Esophagus muscularis mucosa (tissue), 4 donors: ENCODE data around the gene GIPC2. TPM values are rescaled to one million over a fixed set of nuclear protein-coding genes. Genes with fewer than 3 reads are reported as not detected.
"Not testable (repeated sequence)": the region's sequence is repeated elsewhere in the genome, so short reads cannot be mapped to it uniquely, and the experiment has no call there.

Experiments used
- DNase-seq: peaks from one replicate; pipeline ENCODE4 v3.0.0-alpha.2; 2017; ENCODE audit errors: extremely low spot score
- H3K27ac ChIP-seq, 4 donors: fragments of 200-600 bp; sonication (generic); replicated peaks in 1 of 4; 1 replicate in 3 of 4; 2 replicates in 1 of 4; pipeline ENCODE4 v1.5.1; 2016 to 2019; ENCODE audit warnings: mild to moderate bottlenecking in 1 of 4
- H3K27me3 ChIP-seq, 4 donors: fragments of 200-600 bp; sonication (generic); one replicate each; pipeline versions ENCODE4 v1.5.1 to v1.6.0; 2016 to 2019
- H3K36me3 ChIP-seq, 4 donors: fragments of 200-600 bp; sonication (generic); one replicate each; pipeline ENCODE4 v1.5.1; 2016 to 2019
- H3K4me1 ChIP-seq, 4 donors: fragments of 200-600 bp; sonication (generic); one replicate each; pipeline ENCODE4 v1.5.1; 2016 to 2019
- H3K4me3 ChIP-seq, 4 donors: fragments of 200-600 bp; sonication (generic); 1 replicate in 2 of 4; 2 replicates in 2 of 4; pipeline ENCODE4 v1.5.1; 2016 to 2019; ENCODE audit warnings: mild to moderate bottlenecking in 4 of 4, moderate library complexity in 1 of 4
- H3K9me3 ChIP-seq, 4 donors: fragments of 200-600 bp; sonication (generic); 1 replicate in 3 of 4; 2 replicates in 1 of 4; pipeline ENCODE4 v1.5.1; 2016 to 2019
- CTCF ChIP-seq, 3 experiments: fragments of 200-600 bp in 2 of 3; fragments of 450-650 bp in 1 of 3; sonication (generic) in 2 of 3; IDR thresholded peaks; one replicate each; pipeline ENCODE4 v1.5.1; 2017 to 2019; ENCODE audit warnings: antibody characterized with exemption in 3 of 3, mild to moderate bottlenecking in 2 of 3, moderate library complexity in 1 of 3
- EP300 ChIP-seq: sonication (generic); formaldehyde crosslinking; IDR thresholded peaks from one replicate; pipeline ENCODE4 v1.6.1; 2017; ENCODE audit warnings: antibody characterized with exemption
- POLR2A ChIP-seq: fragments of 450-650 bp; IDR thresholded peaks from one replicate; pipeline ENCODE4 v1.6.1; 2017; ENCODE audit warnings: antibody characterized with exemption, moderate library complexity, mild to moderate bottlenecking, low read depth
- POLR2AphosphoS5 ChIP-seq, 2 donors: sonication (generic); formaldehyde crosslinking; IDR thresholded peaks; one replicate each; pipeline ENCODE4 v1.6.1; 2017; ENCODE audit warnings: antibody characterized with exemption in 2 of 2
- WGBS: methylation state at CpG from one replicate; pipeline ENCODE4 v1.1.5; 2018; 5-methylcytosine and 5-hydroxymethylcytosine counted together
- intact Hi-C: fragments of 100-400 bp; cut with DNase I; formaldehyde crosslinking; loops from one replicate; pipeline ENCODE4 v1.15.1; 2023
- total RNA-seq, 4 donors: library from RNA; depleted of rRNA; stranded (reverse); fragments of >200 nt; gene quantifications; one replicate each; pipeline versions ENCODE4 v1.1.0 to v1.2.1, GENCODE V29; 2016

GIPC2 gene
- total RNA-seq, 4 donors from 2014 or later: 4.5 to 8.7 (median 6.8) TPM

DNA sequence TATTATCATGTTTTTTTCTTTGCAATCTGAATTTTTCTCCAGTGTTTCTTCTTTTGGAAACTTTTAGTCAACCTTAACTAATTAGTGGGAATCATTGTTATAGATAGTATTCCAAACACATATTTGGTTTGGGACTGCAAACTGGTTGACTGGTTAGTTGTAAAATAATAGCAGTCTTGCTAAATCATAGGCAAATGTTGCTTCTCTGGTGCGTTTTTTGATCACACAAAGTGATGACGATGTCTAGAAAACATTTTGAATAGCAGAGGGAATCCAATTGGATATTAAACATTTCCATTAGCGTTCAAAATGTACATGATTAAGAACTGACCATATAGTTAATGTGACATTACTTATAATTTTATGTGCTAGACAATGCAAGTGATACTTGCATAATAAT, 36.5 kb upstream of the GIPC2 start:
- H3K36me3 ChIP-seq: peaks cover 4 to 15% (median 9%) of the 10 kb centered on the region in 4 donors
- H3K4me1 ChIP-seq: peaks cover 20 to 53% (median 47%) of the 10 kb centered on the region in 4 donors
- TF ChIP-seq POLR2A (no peak), POLR2AphosphoS5 (IDR thresholded peaks at IDR 0.05) (no peak), CTCF (IDR thresholded peaks at IDR 0.05) (no peak), EP300 (no peak)
- H3K27me3 ChIP-seq: no peaks in the 10 kb centered on the region
- 77% methylated on average over 3 of the region's 3 CpGs for WGBS
- intact Hi-C loops: loop anchor here (5.0 kb wide), 1 partner anchor 38 kb away; the partner anchor contains the start of gene GIPC2
- H3K4me3 ChIP-seq: peak overlapping the region; percentile 62 to 68 (median 68)
- H3K9me3 ChIP-seq: no peaks in the 10 kb centered on the region
- no peak for DNase-seq
- peak overlapping the region; percentile 34 to 90 (median 74) for H3K27ac ChIP-seq

DNA sequence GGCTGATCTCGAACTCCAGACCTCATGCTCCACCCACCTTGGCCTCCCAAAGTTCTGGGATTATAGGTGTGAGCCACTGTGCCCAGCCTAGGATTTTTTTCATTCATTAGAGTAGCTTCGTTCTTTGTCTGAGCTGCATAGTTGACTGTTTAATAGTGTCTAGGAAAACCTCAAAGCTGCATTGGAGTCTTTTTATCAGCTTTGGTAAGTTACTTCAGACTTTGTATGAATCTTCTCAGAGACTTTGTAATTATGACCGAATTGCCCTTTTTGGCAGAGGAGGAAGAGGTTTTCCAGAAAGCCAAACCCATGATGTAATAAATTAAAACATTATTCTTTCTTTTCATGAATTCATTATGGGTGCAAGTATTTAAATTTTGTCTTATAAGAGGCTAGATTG, 35.9 kb upstream of the GIPC2 start:
- TF ChIP-seq CTCF (IDR thresholded peaks at IDR 0.05) (no peak), POLR2AphosphoS5 (IDR thresholded peaks at IDR 0.05) (no peak), POLR2A (no peak), EP300 (no peak)
- Histone ChIP-seq H3K27ac (peak overlapping the region; percentile 34 to 90 (median 74)), H3K36me3 (peaks cover 8 to 21% (median 15%) of the 10 kb centered on the region in 4 donors), H3K27me3 (no peaks in the 10 kb centered on the region), H3K4me3 (peak overlapping the region; percentile 62 to 68 (median 68)), H3K9me3 (no peaks in the 10 kb centered on the region), H3K4me1 (peaks cover 26 to 59% (median 52%) of the 10 kb centered on the region in 4 donors)
- intact Hi-C loops: loop anchor here (5.0 kb wide), 1 partner anchor 37 kb away; the partner anchor contains the start of gene GIPC2
- no peak for DNase-seq
- WGBS: 55% methylated on average over 3 of the region's 3 CpGs

- Histone ChIP-seq H3K9me3 (no peaks in the 10 kb centered on the region), H3K27me3 (no peaks in the 10 kb centered on the region), H3K4me3 (peak overlapping the region; percentile 7 to 68 (median 43)), H3K4me1 (peaks cover 26 to 66% (median 56%) of the 10 kb centered on the region in 4 donors), H3K27ac (peak overlapping the region in 3 of 4 donors; percentile 59 to 90 (median 88)), H3K36me3 (peaks cover 8 to 30% (median 20%) of the 10 kb centered on the region in 4 donors)
- TF ChIP-seq POLR2AphosphoS5 (IDR thresholded peaks at IDR 0.05): no peak
- no peak for TF ChIP-seq CTCF (IDR thresholded peaks at IDR 0.05)
- no peak for TF ChIP-seq POLR2A
- TF ChIP-seq EP300: no peak
- WGBS: 65% methylated on average over 2 of the region's 2 CpGs
- intact Hi-C loops: no loop called here
- no peak for DNase-seq
These were observed 34.7 kb upstream of the GIPC2 start for GRCh38 chr1:78011050-78011449.

DNA sequence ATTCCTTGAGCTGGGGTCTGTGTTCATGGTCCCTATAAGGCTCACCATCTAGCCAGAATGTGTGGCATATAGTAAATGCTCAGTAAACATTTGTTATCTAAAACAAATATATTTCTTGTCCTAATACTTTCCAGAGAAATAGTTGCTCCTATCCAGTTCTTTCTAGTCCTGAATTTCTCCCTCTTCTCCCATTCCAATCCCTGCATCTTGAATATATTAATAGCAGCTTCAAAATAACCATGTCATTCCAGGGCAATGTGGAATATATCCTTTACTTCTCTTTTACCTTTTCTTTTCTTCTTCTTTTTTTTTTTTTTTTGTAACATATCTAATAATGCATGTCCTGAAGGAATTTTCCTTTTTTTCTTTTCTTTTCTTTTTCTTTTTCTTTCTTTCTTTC, 30.6 kb upstream of the GIPC2 start:
- Histone ChIP-seq H3K36me3 (peaks cover 12 to 59% (median 35%) of the 10 kb centered on the region in 4 donors), H3K4me3 (no peak overlapping the region), H3K27me3 (no peaks in the 10 kb centered on the region), H3K4me1 (peaks cover 19 to 44% (median 36%) of the 10 kb centered on the region in 4 donors), H3K9me3 (no peaks in the 10 kb centered on the region), H3K27ac (no peak overlapping the region)
- intact Hi-C loops: no loop called here
- no peak for TF ChIP-seq POLR2AphosphoS5 (IDR thresholded peaks at IDR 0.05)
- TF ChIP-seq CTCF (IDR thresholded peaks at IDR 0.05): no peak
- no peak for TF ChIP-seq POLR2A
- TF ChIP-seq EP300: no peak
- no peak for DNase-seq

DNA sequence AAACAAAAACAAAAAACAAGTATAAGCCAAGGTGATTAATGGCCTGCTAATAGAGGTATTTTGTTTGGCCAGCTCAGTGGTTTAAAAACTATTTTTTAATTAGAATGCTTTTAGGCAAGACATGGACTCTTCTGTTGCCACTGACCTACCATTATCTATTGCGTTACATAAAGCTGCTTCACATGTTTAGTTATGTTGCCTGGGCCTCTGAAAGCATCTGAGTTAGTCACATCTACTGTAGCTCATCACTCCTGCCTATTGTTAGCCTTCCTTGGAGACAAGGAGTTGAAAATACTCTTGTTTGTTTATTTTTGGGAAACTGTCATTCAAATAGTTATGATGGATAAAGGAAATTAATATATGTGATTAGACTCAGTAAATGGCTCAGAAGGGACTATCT, 26.7 kb upstream of the GIPC2 start:
- 100% methylated on average over 1 of the region's 1 CpG for WGBS
- no peak for DNase-seq
- no peaks in the 10 kb centered on the region for H3K27me3 ChIP-seq
- H3K4me1 ChIP-seq: peaks cover 9 to 25% (median 19%) of the 10 kb centered on the region in 4 donors
- no peaks in the 10 kb centered on the region for H3K9me3 ChIP-seq
- H3K4me3 ChIP-seq: no peak overlapping the region
- peaks cover 11 to 47% (median 28%) of the 10 kb centered on the region in 4 donors for H3K36me3 ChIP-seq
- TF ChIP-seq POLR2AphosphoS5 (IDR thresholded peaks at IDR 0.05) (no peak), CTCF (IDR thresholded peaks at IDR 0.05) (no peak), POLR2A (no peak), EP300 (no peak)
- intact Hi-C loops: no loop called here
- no peak overlapping the region for H3K27ac ChIP-seq

DNA sequence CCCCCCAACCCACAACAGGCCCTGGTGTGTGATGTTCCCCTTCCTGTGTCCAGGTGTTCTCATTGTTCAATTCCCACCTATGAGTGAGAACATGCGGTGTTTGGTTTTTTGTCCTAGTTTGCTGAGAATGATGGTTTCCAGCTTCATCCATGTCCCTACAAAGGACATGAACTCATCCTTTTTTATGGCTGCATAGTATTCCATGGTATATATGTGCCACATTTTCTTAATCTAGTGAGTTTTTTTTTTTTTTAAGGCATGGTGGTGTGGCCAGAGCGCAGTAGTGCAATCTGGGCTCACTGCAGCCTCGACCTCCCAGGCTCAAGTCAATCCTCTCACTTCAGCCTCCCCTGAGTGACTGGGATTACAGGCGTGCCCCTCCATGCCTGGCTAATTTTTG, 24.6 kb upstream of the GIPC2 start:
- H3K9me3 ChIP-seq, H3K27me3 ChIP-seq, intact Hi-C loops, H3K4me3 ChIP-seq, DNase-seq, H3K27ac ChIP-seq: not testable (repeated sequence)
- Histone ChIP-seq H3K36me3 (peaks cover 4 to 28% (median 15%) of the 10 kb centered on the region in 4 donors), H3K4me1 (peaks cover 0 to 12% (median 6%) of the 10 kb centered on the region in 4 donors)
- 97% methylated on average over 4 of the region's 4 CpGs for WGBS
